C4-2B (cell line): Measurements from ENCODE around the gene RHOU.

Experiments
- H3K27ac ChIP-seq: fragments of 450-650 bp; 2 replicates; pipeline ENCODE4 v1.5.1; 2017
- CTCF ChIP-seq: fragments of 450-650 bp; conservative IDR thresholded peaks from 2 replicates; pipeline ENCODE4 v1.5.1; 2017; ENCODE audit warnings: mild to moderate bottlenecking
- ZFX ChIP-seq: fragments of 450-650 bp; IDR thresholded peaks from 2 replicates; pipeline ENCODE4 v1.6.1; 2017

RHOU gene

GRCh38 chr1:228758447-228758846 lies 23.2 kb downstream of the RHOU start:
- no peak overlapping the region for H3K27ac ChIP-seq
- TF ChIP-seq CTCF: no peak
- TF ChIP-seq ZFX: no peak

GRCh38 chr1:228760979-228761378 lies 25.7 kb downstream of the RHOU start:
- no peak overlapping the region for H3K27ac ChIP-seq
- TF ChIP-seq ZFX: no peak
- no peak for TF ChIP-seq CTCF

GRCh38 chr1:228763561-228763960 lies 28.3 kb downstream of the RHOU start:
- TF ChIP-seq CTCF (no peak), ZFX (no peak)
- no peak overlapping the region for H3K27ac ChIP-seq

GRCh38 chr1:228765168-228765946 lies 30.1 kb downstream of the RHOU start:
- TF ChIP-seq ZFX: no peak
- no peak for TF ChIP-seq CTCF
- H3K27ac ChIP-seq: no peak overlapping the region; the same call in 1 of the 2 replicates

GRCh38 chr1:228766788-228767187 lies 31.5 kb downstream of the RHOU start:
- H3K27ac ChIP-seq: no peak overlapping the region
- TF ChIP-seq ZFX (no peak), CTCF (no peak)

- H3K27ac ChIP-seq: peak overlapping the region; percentile 46; the same call in 1 of the 2 replicates
- TF ChIP-seq CTCF (no peak), ZFX (no peak)
These were observed 32.5 kb downstream of the RHOU start for GRCh38 chr1:228767636-228768354.

- H3K27ac ChIP-seq: peak overlapping the region; percentile 46; the same call in 1 of the 2 replicates
These were observed 33.2 kb downstream of the RHOU start for GRCh38 chr1:228768355-228769000.

More at GRCh38 chr1:228768355-228769000, 33.2 kb downstream of the RHOU start:
- TF ChIP-seq CTCF (no peak), ZFX (no peak)
